HCT116 (cell line): ENCODE data around the gene LTC4S.

ENCODE experiments used
- CBX3 ChIP-seq: IDR thresholded peaks from 2 replicates; pipeline ENCODE4 v1.6.1; 2012; ENCODE audit warnings: low read depth
- CEBPB ChIP-seq: IDR thresholded peaks from 2 replicates; pipeline ENCODE4 v1.6.1; 2012; ENCODE audit warnings: low read depth
- EZH2 ChIP-seq: fragments of 200-600 bp; sonication (generic); IDR thresholded peaks from 2 replicates; pipeline ENCODE4 v1.6.1; 2017; ENCODE audit warnings: antibody characterized with exemption, mixed run types
- EZH2phosphoT487 ChIP-seq: fragments of 200-600 bp; IDR thresholded peaks from 2 replicates; pipeline ENCODE4 v1.6.1; 2018; ENCODE audit warnings: antibody characterized with exemption, borderline replicate concordance
- JUND ChIP-seq: IDR thresholded peaks from 2 replicates; pipeline ENCODE4 v1.6.1; 2012
- MAX ChIP-seq: IDR thresholded peaks from 2 replicates; pipeline ENCODE4 v1.6.1; 2012
- POLR2A ChIP-seq: IDR thresholded peaks from 2 replicates; pipeline ENCODE4 v1.7.0; 2011; ENCODE audit warnings: borderline replicate concordance; ENCODE audit not compliant: insufficient read depth, insufficient read length; ENCODE audit errors: extremely low read depth
- POLR2AphosphoS5 ChIP-seq: IDR thresholded peaks from 2 replicates; pipeline ENCODE4 v1.6.1; 2011; ENCODE audit warnings: mild to moderate bottlenecking, low read depth, low read length, moderate library complexity
- SRF ChIP-seq: IDR thresholded peaks from 2 replicates; pipeline ENCODE4 v1.6.1; 2012; ENCODE audit warnings: low read depth
- TCF7L2 ChIP-seq: IDR thresholded peaks from 2 replicates; pipeline ENCODE4 v1.7.0; 2011; ENCODE audit warnings: borderline replicate concordance, inconsistent platforms; ENCODE audit not compliant: insufficient read depth, insufficient read length; ENCODE audit errors: extremely low read depth
- YY1 ChIP-seq: IDR thresholded peaks from 2 replicates; pipeline ENCODE4 v1.6.1; 2011; ENCODE audit warnings: low read length, low read depth, moderate library complexity, mild to moderate bottlenecking; ENCODE audit not compliant: insufficient replicate concordance; ENCODE audit errors: extremely low read depth
- ZNF274 ChIP-seq: fragments of 200-500 bp; sonication (Bioruptor generic); IDR thresholded peaks from 2 replicates; pipeline ENCODE4 v1.6.1; 2014; ENCODE audit warnings: mild to moderate bottlenecking, low read depth, low read length, inconsistent platforms
- TF ChIP-seq, protein P1 (sequence below), 3 experiments: fragments of 200-600 bp in 1 of 3; sonication (generic) in 1 of 3; IDR thresholded peaks in 2 of 3; conservative IDR thresholded peaks in 1 of 3; 2 replicates each; pipeline ENCODE4 v1.5.1; 2012 to 2017; ENCODE audit warnings: low read depth in 2 of 3, low read length in 2 of 3, antibody characterized with exemption in 1 of 3, borderline replicate concordance in 1 of 3, control low read depth in 1 of 3, mild to moderate bottlenecking in 1 of 3, mixed read lengths in 1 of 3, mixed run types in 1 of 3, moderate library complexity in 1 of 3; ENCODE audit not compliant: insufficient read depth in 1 of 3
- TF ChIP-seq, protein P2 (sequence below): IDR thresholded peaks from 2 replicates; pipeline ENCODE4 v1.6.1; 2012; ENCODE audit warnings: low read depth

DNA sequence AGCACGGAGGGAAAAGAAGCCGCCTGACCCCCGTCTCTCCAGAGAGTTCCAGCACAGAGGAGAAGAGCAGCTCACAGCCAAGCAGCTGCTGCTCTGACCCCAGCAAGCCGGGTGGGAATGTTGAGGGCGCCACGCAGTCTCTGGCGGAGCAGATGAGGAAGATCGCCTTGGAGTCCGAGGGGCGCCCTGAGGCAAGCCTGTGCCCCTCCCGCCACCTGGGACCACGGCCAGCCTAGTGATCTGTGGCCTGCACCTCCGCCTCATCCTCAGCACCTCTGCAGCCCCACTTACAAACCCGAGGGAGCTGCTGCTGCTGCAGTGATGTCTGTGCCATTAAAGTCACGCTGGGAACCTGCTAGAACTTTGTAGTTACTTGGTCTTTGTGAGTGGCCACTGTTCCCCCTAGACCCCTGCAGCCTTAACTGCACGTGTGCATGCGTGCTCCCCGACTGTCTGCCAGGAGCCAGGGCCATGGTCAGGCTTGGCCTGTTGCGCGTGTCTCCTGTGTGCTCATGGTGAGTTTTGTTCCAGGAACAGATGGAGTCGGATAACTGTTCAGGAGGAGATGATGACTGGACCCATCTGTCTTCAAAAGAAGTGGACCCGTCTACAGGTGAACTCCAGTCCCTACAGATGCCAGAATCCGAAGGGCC lies 39.4 kb downstream of the LTC4S start:
- TF ChIP-seq, protein P1, sequence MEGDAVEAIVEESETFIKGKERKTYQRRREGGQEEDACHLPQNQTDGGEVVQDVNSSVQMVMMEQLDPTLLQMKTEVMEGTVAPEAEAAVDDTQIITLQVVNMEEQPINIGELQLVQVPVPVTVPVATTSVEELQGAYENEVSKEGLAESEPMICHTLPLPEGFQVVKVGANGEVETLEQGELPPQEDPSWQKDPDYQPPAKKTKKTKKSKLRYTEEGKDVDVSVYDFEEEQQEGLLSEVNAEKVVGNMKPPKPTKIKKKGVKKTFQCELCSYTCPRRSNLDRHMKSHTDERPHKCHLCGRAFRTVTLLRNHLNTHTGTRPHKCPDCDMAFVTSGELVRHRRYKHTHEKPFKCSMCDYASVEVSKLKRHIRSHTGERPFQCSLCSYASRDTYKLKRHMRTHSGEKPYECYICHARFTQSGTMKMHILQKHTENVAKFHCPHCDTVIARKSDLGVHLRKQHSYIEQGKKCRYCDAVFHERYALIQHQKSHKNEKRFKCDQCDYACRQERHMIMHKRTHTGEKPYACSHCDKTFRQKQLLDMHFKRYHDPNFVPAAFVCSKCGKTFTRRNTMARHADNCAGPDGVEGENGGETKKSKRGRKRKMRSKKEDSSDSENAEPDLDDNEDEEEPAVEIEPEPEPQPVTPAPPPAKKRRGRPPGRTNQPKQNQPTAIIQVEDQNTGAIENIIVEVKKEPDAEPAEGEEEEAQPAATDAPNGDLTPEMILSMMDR (IDR thresholded peaks at IDR 0.05 in 2 of 3, conservative IDR thresholded peaks at IDR 0.05 in 1 of 3; ENCODE audit: borderline replicate concordance in 1 of 3, insufficient read depth in 1 of 3, low read depth in 2 of 3, low read length in 2 of 3), result no peak
- TF ChIP-seq, protein P2, sequence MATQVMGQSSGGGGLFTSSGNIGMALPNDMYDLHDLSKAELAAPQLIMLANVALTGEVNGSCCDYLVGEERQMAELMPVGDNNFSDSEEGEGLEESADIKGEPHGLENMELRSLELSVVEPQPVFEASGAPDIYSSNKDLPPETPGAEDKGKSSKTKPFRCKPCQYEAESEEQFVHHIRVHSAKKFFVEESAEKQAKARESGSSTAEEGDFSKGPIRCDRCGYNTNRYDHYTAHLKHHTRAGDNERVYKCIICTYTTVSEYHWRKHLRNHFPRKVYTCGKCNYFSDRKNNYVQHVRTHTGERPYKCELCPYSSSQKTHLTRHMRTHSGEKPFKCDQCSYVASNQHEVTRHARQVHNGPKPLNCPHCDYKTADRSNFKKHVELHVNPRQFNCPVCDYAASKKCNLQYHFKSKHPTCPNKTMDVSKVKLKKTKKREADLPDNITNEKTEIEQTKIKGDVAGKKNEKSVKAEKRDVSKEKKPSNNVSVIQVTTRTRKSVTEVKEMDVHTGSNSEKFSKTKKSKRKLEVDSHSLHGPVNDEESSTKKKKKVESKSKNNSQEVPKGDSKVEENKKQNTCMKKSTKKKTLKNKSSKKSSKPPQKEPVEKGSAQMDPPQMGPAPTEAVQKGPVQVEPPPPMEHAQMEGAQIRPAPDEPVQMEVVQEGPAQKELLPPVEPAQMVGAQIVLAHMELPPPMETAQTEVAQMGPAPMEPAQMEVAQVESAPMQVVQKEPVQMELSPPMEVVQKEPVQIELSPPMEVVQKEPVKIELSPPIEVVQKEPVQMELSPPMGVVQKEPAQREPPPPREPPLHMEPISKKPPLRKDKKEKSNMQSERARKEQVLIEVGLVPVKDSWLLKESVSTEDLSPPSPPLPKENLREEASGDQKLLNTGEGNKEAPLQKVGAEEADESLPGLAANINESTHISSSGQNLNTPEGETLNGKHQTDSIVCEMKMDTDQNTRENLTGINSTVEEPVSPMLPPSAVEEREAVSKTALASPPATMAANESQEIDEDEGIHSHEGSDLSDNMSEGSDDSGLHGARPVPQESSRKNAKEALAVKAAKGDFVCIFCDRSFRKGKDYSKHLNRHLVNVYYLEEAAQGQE, result no peak
- no peak for TF ChIP-seq JUND
- no peak for TF ChIP-seq CBX3
- TF ChIP-seq POLR2A, result no peak
- no peak; the same call in 1 of the 2 replicates for TF ChIP-seq POLR2AphosphoS5
- TF ChIP-seq YY1, result no peak
- TF ChIP-seq EZH2, result no peak
- TF ChIP-seq EZH2phosphoT487, result no peak
- no peak for TF ChIP-seq SRF
- no peak for TF ChIP-seq TCF7L2
- no peak for TF ChIP-seq CEBPB
- no peak for TF ChIP-seq ZNF274
- no peak for TF ChIP-seq MAX
